AG04449 (cell line): Measurements from ENCODE around the gene PTN.

Source experiments
- CTCF ChIA-PET: fragments of 350-600 bp; formaldehyde crosslinking; extraction: SDS; loops from one replicate; lab custom pipeline; 2021; ENCODE audit warnings: antibody characterized with exemption; lab: Yijun Ruan, JAX
- POLR2A ChIA-PET: fragments of 400-600, 350-600 bp; formaldehyde crosslinking; extraction: SDS; loops from one replicate; lab custom pipeline; 2020; ENCODE audit warnings: antibody characterized with exemption, inconsistent platforms; lab: Yijun Ruan, JAX
- DNase-seq: peaks from one replicate; pipeline ENCODE4 v3.0.0-alpha.2; 2010; ENCODE audit warnings: low read depth, low spot score
- H3K4me3 ChIP-seq: 2 replicates; pipeline ENCODE4 v1.5.1; 2011; ENCODE audit warnings: low read depth, mild to moderate bottlenecking, control low read depth, low read length
- TF ChIP-seq, protein P1 (sequence below): IDR thresholded peaks from one replicate; pipeline ENCODE4 v1.5.1; 2011; ENCODE audit warnings: mild to moderate bottlenecking, moderate library complexity, low read length, control low read depth, inconsistent platforms; ENCODE audit not compliant: insufficient read depth; ENCODE audit errors: missing control alignments

PTN gene

DNA sequence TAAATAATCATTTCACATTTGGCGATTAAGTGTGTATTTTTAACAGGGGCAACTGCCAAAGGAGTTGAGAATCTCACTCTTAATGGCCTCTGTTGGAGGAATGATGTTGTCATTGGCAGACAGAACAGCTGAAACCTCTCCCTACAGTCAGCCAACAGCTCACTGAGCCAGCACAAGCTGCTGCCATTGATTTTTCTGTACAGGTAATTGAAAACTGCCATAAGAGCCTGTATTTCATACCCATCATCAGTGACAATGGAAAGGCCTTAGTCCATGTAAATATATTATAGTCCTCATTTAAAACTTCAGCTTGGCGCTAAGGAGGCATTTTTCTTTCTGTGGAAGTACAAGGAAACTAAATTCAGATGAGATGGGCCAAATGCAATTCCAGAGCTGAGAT, 28.1 kb upstream of the PTN start:
- CTCF ChIA-PET, result interaction anchor here (0.6 kb wide), 1 partner anchor 14 kb away, joined by 3 read pairs; no protein-coding TSS in a partner anchor
- no peak for DNase-seq
- no peak overlapping the region for H3K4me3 ChIP-seq
- TF ChIP-seq, protein P1, sequence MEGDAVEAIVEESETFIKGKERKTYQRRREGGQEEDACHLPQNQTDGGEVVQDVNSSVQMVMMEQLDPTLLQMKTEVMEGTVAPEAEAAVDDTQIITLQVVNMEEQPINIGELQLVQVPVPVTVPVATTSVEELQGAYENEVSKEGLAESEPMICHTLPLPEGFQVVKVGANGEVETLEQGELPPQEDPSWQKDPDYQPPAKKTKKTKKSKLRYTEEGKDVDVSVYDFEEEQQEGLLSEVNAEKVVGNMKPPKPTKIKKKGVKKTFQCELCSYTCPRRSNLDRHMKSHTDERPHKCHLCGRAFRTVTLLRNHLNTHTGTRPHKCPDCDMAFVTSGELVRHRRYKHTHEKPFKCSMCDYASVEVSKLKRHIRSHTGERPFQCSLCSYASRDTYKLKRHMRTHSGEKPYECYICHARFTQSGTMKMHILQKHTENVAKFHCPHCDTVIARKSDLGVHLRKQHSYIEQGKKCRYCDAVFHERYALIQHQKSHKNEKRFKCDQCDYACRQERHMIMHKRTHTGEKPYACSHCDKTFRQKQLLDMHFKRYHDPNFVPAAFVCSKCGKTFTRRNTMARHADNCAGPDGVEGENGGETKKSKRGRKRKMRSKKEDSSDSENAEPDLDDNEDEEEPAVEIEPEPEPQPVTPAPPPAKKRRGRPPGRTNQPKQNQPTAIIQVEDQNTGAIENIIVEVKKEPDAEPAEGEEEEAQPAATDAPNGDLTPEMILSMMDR, result no peak
- POLR2A ChIA-PET, result no interaction called here

DNA sequence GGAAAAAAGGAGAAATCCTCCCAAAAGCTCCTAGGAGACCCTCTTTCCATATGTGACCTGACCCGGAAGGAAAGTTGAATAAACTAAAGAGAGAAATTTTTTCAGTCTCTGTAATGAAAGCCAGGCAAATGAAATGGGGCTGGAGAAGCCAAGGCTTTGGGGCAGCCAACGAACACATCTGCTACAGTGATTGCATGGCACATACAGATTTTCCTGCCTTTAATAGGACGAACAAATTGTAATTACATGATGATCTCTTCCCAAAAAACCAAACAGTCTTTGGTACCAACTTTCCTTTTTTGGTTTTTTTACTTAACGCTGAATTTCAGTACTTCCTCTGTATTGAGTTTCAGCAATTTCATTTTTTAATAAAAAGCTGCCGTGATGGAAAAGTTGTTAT, 23.5 kb upstream of the PTN start:
- DNase-seq, result no peak
- ChIA-PET CTCF (no interaction called here), POLR2A (no interaction called here)
- no peak overlapping the region for H3K4me3 ChIP-seq
- TF ChIP-seq, protein P1, result no peak

DNA sequence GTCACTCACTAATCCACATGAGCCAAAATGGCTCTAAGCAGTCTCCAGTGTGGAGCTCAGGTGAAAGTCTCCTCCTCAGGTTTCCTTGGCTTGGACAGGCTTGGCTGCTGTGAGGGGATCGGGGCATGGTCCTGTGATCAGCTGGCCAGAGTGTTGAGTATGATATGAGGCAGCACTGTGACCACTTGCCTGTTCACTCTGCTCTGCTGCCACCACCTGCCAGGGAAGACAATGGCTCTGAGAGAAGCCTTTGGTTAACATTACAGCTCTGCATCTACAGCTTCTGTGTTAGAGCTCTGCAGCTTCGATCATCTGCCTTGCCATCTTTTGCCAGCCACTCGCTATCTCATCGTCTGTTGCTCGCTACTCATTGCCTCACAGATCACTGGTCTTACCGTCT, 20.1 kb upstream of the PTN start:
- ChIA-PET POLR2A (no interaction called here), CTCF (interaction anchor here (1.1 kb wide), 1 partner anchor 12 kb away, joined by 3 read pairs; no protein-coding TSS in a partner anchor)
- TF ChIP-seq, protein P1, result no peak
- no peak overlapping the region for H3K4me3 ChIP-seq
- no peak for DNase-seq

DNA sequence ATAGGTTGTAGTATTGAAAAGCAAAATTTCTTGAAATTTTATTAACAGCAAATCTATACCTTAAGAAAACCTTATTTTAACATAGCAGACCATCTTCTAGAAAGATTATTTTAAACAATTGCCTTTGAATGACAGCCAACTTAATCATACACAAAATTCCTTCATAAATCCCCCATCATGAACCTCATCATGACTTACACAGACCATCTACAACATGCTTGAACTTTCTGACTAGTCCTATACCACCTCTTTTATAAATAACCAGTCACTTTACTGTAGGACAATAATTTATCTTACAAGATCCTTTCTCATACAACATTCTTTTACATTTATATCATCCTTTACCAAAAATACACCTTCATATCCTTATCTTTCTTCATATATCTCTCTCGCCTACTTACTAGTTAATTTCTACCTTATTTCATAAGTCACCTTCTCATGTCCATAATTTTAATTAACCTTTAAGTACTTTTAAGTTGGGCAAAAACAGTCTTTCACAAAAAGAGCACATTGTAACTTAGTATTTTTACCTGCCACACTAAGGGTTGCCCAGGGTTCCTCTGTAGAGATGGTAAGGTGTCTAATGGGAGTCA, 16.6 kb upstream of the PTN start:
- no peak overlapping the region for H3K4me3 ChIP-seq
- TF ChIP-seq, protein P1, result no peak
- POLR2A ChIA-PET, result no interaction called here
- no peak for DNase-seq
- CTCF ChIA-PET, result no interaction called here

DNA sequence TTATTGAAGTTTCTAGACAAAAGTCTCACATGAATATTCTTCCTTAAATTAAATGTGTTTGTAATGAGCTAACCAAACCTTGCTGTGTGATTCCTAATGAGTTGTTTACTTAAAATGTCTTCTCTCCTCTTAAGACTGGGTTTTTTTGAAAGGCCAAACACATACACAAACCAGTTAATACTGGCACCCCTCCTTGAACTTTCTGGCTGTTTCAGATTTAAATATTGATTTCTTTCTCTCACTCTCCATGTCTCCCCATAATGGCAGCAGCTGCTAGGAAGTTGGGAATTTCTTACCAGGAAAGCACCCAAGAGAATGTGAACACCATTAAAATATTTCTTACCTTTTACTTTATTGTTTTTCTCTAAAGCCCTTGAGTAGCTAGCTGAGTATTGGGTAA, 11.4 kb upstream of the PTN start:
- ChIA-PET POLR2A (no interaction called here), CTCF (interaction anchor here (1.1 kb wide), 1 partner anchor 74 kb away, joined by 3 read pairs; no protein-coding TSS in a partner anchor)
- TF ChIP-seq, protein P1, result no peak

DNA sequence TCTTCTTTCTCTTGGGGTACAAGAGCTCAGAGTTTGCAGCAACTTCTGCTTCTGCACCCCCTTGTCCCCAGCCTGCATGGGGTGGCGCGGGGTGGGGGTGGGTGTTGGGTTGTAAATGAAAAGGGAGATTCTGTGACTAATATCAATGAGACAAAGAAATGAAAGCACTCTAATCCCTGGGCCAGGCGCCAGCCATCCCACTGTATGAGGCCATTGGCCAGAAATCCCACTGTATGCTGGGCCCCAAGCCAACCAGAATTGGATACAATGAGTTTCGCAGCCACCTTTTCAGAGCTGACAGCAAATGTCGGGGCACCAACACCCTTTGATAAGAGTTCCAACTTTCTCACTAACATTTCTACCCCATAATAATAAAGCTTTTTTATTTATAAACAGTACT, 10.9 kb upstream of the PTN start:
- TF ChIP-seq, protein P1, result no peak
- H3K4me3 ChIP-seq, result no peak overlapping the region
- CTCF ChIA-PET, result interaction anchor here (1.1 kb wide), 1 partner anchor 74 kb away, joined by 3 read pairs; no protein-coding TSS in a partner anchor

More for the DNA sequence above, 11.4 kb upstream of the PTN start:
- no peak overlapping the region for H3K4me3 ChIP-seq
- no peak for DNase-seq

More for the DNA sequence above, 10.9 kb upstream of the PTN start:
- POLR2A ChIA-PET, result no interaction called here
- no peak for DNase-seq
